ENCODE measurements around the gene CD83. TPM values are rescaled to one million over a fixed set of nuclear protein-coding genes. Genes with fewer than 3 reads are reported as not detected.

The CD83 gene
- total RNA-seq, 2 donors from 2014 or later = 1.3 to 2.3 TPM

DNA sequence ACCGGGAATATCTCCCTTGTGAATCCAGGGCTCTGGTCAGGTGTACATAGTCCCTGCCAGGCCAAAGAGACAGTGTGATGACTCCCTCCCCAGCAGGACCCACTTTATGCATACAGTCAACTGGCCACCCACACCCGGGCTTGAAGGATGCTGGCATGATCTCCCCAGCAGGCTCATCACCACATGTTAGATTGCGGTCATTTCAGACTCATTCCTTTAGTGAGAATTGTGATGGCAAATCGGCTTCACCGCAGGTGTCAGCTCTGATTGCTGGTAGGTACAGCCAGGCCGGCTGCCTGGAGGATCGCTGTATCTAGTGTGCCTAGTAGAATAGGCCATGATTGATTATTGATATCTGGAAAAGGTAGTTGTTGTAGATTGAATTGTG is 24.5 kb downstream of the CD83 start:
- DNase-seq (no peak), ATAC-seq (no peak)
- TF ChIP-seq, protein P1, sequence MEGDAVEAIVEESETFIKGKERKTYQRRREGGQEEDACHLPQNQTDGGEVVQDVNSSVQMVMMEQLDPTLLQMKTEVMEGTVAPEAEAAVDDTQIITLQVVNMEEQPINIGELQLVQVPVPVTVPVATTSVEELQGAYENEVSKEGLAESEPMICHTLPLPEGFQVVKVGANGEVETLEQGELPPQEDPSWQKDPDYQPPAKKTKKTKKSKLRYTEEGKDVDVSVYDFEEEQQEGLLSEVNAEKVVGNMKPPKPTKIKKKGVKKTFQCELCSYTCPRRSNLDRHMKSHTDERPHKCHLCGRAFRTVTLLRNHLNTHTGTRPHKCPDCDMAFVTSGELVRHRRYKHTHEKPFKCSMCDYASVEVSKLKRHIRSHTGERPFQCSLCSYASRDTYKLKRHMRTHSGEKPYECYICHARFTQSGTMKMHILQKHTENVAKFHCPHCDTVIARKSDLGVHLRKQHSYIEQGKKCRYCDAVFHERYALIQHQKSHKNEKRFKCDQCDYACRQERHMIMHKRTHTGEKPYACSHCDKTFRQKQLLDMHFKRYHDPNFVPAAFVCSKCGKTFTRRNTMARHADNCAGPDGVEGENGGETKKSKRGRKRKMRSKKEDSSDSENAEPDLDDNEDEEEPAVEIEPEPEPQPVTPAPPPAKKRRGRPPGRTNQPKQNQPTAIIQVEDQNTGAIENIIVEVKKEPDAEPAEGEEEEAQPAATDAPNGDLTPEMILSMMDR (IDR thresholded peaks at IDR 0.05) = no peak
- no peak for TF ChIP-seq POLR2A (IDR thresholded peaks at IDR 0.05)
- Histone ChIP-seq H3K4me3 (no peak overlapping the region), H3K27me3 (no peaks in the 10 kb centered on the region), H3K4me1 (no peaks in the 10 kb centered on the region), H3K9me3 (no peaks in the 10 kb centered on the region), H3K27ac (no peak overlapping the region), H3K36me3 (replicated peaks in 1 of 2; ENCODE audit: insufficient read depth in 1 of 2, low read depth in 2 of 2) (no peaks in the 10 kb centered on the region)
- intact Hi-C loops (cut with DNase I) = loop anchor here (10.0 kb wide), 1 partner anchor 237 kb away; no protein-coding TSS in a partner anchor
- WGBS, 2 donors = 80 to 87% methylated on average over 7 of the region's 7 CpGs

DNA sequence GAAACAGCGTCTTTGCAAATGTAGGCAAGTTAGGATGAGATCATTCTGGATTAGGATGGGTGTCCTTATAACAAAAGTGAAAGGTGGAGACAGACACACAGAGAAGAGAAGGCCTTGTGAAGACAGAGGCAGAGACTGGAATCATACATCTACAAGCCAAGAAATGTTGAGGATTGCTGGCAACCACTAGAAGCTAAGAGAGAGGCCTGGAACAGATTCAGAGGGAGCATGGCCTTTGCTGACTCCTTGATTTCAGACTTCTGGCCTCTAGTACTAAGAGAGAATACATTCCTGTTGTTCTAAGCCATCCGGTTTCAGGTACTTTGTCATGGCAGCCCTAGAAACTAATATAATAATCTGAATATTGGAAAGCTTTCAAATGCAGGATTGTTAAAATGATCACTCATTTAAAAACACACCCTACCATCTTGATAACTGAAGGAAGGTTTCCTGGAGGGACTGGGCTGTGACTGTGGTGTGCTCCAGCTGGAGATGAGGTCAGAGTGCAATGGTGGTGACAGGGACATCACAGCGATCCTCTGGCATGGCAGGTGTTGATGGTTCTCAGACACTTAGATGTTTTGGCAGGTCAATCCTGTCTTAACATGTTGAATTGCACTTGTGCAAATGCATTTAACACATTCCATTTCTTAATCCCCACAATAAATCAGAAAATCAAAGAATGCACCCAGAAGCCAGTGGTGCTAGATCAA is 25.1 kb downstream of the CD83 start:
- TF ChIP-seq, protein P1 (IDR thresholded peaks at IDR 0.05) = no peak
- no peaks in the 10 kb centered on the region for H3K27me3 ChIP-seq
- no peak for ATAC-seq
- DNase-seq = no peak
- WGBS, 2 donors = 85 to 88% methylated on average over 3 of the region's 3 CpGs
- no peak overlapping the region for H3K4me3 ChIP-seq
- intact Hi-C loops (cut with DNase I) = loop anchor here (10.0 kb wide), 1 partner anchor 238 kb away; no protein-coding TSS in a partner anchor
- no peaks in the 10 kb centered on the region for H3K4me1 ChIP-seq
- no peaks in the 10 kb centered on the region for H3K9me3 ChIP-seq
- H3K27ac ChIP-seq = no peak overlapping the region
- H3K36me3 ChIP-seq (replicated peaks in 1 of 2; ENCODE audit: insufficient read depth in 1 of 2, low read depth in 2 of 2) = no peaks in the 10 kb centered on the region

DNA sequence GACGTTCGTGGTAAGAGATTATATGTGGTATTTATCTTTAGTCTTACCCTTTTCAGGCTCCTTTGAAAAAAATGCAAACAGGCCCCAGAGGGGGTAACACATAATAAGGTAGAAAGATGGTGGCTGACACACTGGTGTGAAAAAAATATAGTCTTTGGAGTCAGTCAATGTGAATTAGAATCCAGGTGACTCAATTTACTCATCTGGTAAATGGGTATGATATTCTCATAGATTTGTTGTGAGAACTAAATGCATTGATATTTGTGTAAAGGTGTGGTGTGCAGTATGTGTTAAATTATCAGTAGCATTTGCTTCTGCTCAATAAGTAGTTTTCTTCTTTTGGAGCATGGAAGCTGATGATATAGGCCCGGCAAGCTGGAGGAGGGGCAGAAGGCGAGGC is 25.7 kb downstream of the CD83 start:
- ATAC-seq = no peak
- 63 to 75% methylated on average over 4 of the region's 4 CpGs for WGBS, 2 donors
- no peaks in the 10 kb centered on the region for H3K27me3 ChIP-seq
- no peaks in the 10 kb centered on the region for H3K4me1 ChIP-seq
- TF ChIP-seq, protein P1 (IDR thresholded peaks at IDR 0.05) = no peak
- no peak for TF ChIP-seq POLR2A (IDR thresholded peaks at IDR 0.05)
- H3K27ac ChIP-seq = no peak overlapping the region
- DNase-seq = no peak
- H3K4me3 ChIP-seq = no peak overlapping the region
- no peaks in the 10 kb centered on the region for H3K9me3 ChIP-seq
- H3K36me3 ChIP-seq (replicated peaks in 1 of 2; ENCODE audit: insufficient read depth in 1 of 2, low read depth in 2 of 2) = no peaks in the 10 kb centered on the region
- intact Hi-C loops (cut with DNase I) = loop anchor here (10.0 kb wide), 1 partner anchor 239 kb away; no protein-coding TSS in a partner anchor

DNA sequence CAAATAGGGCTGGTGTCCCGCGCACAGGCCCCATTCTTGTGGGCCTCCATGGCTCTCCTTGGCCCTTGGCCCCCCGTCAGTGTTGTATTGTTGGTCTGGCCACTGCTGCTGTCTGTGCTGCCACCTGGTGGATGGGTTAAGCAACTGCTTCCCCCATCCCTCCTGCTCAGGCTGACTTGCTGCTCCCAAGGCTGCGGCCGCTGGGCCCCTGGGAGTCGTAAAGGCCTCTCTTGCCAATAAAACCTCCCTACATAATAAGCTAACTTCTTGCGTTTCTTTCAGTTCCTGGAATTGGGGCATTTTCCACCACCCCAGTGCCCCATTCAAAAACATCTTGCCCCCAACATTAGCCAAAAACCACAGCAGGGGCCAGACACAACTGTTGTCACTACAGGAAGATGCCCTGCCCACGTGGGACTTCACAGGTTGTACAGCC is 27.1 kb downstream of the CD83 start:
- DNase-seq (peak; percentile 57 to 67 (median 61)), ATAC-seq (peak; percentile 79)
- no peak overlapping the region for H3K27ac ChIP-seq
- H3K36me3 ChIP-seq (replicated peaks in 1 of 2; ENCODE audit: insufficient read depth in 1 of 2, low read depth in 2 of 2) = no peaks in the 10 kb centered on the region
- WGBS, 2 donors = 27 to 36% methylated on average over 8 of the region's 8 CpGs
- intact Hi-C loops (cut with DNase I) = loop anchor here (10.0 kb wide), 1 partner anchor 240 kb away; no protein-coding TSS in a partner anchor
- no peaks in the 10 kb centered on the region for H3K9me3 ChIP-seq
- H3K4me1 ChIP-seq = no peaks in the 10 kb centered on the region
- TF ChIP-seq, protein P1 (IDR thresholded peaks at IDR 0.05) = peak; percentile 73 to 95 (median 80)
- no peak for TF ChIP-seq POLR2A (IDR thresholded peaks at IDR 0.05)
- no peak overlapping the region for H3K4me3 ChIP-seq
- H3K27me3 ChIP-seq = no peaks in the 10 kb centered on the region
